Measurements from ENCODE around the gene FAM210A.
"Not testable (repeated sequence)": the region's sequence is repeated elsewhere in the genome, so short reads cannot be mapped to it uniquely, and the experiment has no call there.

FAM210A gene

DNA sequence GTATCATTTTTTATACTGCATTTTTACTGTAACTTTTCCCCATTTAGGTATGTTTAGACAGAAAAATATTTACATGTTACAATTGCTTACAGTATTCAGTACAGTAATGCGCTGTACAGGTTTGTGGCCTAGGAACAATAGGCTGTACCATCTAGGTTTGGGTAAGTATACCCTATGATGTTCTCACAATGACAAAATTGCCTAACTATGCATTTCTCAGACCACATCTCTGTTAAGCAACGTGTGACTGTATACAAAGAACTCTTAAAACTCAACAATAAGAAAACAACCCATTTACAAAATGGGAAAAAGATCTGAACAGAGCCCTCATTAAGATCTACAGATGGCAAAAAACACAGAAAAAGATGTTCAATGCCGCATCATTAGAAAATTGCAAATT is 29.4 kb downstream of the FAM210A start:
- no peak for DNase-seq

DNA sequence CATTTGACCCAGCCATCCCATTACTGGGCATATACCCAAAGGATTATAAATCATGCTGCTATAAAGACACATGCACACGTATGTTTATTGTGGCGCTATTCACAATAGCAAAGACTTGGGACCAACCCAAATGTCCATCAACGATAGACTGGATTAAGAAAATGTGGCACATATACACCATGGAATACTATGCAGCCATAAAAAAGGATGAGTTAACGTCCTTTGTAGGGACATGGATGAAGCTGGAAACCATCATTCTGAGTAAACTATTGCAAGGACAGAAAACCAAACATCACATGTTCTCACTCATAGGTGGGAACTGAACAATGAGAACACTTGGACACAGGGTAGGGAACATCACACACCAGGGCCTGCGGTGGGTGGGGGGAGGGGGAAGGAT is 31.0 kb downstream of the FAM210A start:
- DNase-seq: not testable (repeated sequence)

DNA sequence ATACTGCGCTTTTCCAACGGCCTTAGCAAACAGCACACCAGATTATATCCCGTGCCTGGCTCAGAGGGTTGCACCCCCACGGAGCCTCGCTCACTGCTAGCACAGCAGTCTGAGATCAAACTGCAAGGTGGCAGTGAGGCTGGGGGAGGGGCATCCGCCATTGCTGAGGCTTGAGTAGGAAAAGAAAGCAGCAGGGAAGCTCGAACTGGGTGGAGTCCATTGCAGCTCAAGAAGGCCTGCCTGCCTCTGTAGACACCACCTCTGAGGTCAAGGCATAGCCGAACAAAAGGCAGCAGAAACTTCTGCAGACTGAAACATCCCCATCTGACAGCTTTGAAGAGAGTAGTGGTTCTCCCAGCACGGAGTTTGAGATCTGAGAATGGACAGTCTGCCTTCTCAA is 36.3 kb downstream of the FAM210A start:
- DNase-seq: not testable (repeated sequence)

DNA sequence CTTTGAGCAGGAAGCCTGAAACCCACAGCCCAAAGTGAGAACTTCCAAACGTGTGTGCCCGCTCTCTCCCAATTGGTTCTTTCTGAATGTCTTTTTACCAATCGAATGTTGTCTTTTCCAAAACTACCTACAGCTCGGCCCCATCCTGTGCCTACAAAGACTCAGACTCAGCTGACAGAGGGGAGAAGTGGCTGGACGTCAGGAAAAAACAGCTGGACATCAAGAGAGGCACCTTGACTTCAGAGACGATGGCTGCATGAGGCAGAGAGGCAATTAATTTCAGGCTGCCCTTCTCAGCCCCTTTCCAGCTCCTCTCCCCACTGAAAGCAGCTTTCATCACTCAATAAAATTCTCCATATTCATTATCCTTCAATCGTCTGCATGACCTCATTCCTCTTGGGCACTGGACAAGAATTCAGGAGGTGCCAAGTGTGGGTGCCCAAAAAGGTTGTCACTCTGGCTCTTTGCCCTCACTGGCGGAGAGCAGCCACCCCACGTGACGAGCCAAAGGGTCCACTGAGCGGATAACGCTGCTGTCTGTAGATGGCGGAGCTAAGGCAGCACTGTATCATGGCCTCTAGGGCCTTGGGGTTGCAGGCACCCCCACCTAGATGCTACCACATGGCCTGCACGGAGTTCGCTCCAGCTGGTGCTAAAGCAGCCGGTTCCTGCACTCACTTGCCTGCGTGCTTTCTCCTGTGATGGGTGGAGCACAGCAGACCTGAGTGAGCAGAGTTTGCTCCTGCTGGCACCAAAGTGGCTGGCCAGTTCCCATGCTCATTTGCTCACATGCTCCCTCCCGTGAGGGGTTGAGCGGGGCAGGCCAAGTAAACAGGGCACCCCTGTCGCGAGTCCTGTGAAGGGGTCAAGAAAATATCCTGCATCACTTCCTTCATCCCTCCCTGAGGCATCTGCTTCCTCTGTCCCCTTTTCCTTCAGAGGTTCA is 37.9 kb downstream of the FAM210A start:
- no peak for DNase-seq

DNA sequence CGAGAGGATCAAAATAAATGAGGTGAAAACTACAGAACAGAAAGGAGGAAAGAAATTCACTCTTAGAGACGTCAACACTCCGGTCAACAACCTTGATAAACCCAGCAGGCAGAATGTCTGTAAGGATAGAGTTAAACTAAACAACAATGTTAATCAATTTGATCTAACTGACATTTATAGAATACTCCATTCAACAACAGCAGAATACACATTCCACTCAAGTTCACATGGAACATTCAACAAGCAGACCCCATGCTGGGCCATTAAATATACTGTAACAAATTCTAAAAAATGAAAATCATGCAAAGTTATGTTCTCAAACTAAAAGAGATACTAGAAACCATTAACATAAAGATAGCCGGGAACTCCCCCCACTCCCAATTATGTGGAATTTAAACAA is 41.8 kb downstream of the FAM210A start:
- no peak for DNase-seq

DNA sequence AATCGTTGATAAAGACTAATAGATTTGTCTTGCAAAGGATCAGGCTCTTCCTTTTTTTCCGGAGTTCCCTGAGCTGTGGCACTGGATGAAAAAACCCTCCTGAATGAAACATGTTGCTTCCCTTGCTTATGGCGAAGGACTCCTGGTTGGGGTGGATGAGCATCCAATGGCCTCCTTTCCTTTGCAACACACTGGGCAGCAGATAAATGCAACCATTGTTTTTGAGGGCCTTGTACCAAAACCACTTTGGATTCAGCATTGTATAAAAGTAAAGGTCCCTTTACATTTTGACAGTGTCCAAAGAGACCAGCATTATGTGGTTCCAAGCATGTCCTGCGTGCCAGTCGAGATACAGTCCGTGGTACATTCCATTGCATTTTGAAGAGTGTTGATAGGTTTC is 44.7 kb downstream of the FAM210A start:
- no peak for DNase-seq

DNA sequence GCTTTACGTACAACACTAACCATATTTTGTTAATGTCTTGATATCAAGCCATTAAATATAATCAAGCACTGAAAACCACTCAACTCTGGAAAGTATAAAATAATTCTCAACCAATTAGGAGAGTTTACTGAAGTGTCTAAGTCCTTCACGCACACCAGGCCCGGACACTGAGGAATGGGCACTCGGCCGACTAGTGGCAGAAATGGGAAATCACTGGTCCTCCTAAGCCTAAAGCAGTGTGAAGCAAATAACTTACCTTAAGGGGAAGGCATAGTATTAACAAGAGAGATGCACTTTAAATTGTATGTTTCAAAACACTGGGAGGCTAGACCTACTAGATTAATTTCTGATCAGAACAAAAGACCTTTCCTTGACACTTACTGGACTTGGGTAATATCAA is 45.7 kb downstream of the FAM210A start:
- no peak for DNase-seq

DNA sequence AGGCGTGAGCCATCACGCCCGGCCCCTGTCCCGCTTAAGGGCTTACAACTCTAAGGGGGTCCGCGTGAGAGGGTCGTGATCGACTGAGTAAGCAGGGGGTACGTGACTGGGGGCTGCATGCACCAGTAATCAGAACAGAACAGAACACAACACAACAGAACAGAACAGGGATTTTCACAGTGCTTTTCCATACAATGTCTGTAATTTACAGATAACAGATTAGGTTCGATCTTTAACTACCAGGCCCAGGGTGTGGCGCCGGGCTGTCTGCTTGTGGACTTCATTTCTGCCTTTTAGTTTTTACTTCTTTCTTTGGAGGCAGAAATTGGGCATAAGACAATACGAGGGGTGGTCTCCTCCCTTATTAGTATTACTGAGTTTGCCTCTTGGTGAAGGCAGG is 49.0 kb downstream of the FAM210A start:
- not testable (repeated sequence) for DNase-seq

DNA sequence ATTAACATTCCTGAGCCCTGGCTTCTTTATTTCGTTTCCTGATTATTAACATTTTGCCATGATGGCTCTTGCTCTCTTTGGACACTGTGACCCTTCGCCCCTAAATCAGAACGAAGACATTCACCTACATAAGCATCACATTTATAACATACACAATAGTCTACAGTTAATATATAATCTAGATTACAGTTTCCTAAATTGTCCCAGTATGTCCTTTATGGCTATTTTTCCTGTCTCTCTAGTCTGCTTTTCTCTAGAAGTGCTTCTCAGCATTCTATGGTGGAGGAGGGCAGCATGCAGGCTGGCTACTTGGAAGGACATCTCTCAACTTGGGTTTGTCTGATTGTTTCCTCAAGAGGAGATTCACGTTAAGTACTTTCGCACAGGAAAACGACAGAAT is 49.9 kb downstream of the FAM210A start:
- DNase-seq: no peak

DNA sequence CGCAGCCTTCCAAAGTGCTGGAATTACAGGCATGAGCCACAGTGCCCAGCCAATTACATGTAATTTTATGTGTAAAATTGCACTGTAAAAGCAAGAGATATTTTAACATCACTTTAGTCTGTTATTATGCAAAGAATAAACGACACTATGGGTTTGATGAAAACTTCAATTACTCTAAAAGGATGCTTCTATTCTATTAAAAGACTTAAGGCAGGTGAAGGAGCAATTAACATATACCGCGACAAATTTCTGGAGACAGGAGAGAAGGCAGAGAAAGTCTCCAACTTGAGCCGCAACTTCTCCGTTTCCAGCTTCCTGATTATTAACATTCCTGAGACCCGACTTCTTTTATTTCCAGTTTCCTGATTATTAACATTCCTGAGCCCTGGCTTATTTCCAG is 53.7 kb downstream of the FAM210A start:
- no peak for DNase-seq

DNA sequence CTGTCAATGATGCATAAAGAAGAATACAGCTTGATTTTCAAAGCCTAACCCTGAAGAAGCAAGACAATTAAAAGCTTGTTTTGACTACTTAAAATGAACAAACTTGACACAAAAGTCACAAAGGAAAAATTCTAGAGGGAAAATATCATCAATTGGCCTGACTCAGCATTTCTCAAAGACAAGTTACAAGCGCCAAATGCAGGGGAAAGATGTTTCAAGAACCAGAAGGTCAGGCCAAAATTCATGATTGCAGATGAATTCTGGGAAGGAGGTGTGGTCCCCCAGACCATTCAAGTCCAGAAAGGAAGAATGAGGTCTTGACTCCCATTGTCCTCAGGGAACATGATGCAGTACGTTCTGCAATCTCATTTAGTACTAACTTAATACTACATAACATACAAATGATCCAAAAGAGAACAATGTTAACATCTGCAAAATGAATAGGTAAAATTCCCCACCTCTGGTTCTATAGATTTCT is 64.5 kb downstream of the FAM210A start:
- no peak for DNase-seq

DNA sequence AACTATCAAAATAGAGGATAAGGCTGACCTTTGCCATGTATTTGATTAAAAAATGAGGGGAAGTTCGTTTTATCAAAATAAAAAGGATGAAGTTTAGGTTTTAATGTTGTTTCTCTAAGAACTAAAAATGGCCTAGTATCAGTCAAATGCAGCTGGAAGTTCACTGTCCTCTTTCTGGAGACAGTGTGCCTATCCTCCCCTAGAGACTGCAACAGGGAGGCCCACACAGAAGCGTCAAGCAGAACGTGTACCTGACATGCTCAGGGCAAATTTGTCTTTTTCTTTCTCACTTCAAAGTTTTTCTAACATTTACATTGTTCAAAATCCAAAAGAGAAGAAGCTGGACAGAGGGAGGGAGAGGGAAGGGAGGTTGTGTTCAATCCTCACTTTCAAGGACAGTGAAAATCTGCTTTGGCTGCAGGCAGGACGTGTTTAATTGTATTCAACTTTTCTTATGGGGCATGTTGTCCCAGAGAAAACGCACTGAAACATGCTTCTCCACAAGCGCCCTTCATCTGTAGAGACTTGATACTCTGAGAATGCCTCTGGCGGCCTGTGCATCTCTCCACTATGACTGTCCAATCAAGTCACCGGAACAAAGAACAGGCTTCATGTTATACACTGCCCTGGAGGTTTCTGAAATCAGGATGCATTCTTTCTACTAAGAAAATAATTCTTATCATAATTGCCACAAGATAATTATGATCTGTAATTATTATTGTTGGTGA is 65.1 kb downstream of the FAM210A start:
- no peak for DNase-seq

DNA sequence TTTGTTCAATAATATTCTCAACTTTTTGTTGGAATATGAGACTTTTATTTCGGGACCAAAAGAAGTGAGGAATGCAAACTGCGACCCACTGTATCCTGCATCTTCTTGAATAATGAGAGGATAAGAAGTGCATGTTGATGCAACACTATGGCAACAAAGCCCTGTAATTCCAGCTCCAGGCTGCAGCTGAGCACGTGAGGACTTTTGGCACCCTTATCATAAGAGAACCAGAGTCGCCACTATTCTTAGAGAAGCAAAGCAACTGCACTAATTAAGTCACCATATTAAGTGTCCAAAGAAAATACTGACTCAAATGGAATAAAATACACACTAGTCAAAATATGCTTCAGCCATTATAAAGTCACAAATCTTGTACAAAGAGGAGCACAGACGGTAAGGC is 65.8 kb downstream of the FAM210A start:
- no peak for DNase-seq

DNA sequence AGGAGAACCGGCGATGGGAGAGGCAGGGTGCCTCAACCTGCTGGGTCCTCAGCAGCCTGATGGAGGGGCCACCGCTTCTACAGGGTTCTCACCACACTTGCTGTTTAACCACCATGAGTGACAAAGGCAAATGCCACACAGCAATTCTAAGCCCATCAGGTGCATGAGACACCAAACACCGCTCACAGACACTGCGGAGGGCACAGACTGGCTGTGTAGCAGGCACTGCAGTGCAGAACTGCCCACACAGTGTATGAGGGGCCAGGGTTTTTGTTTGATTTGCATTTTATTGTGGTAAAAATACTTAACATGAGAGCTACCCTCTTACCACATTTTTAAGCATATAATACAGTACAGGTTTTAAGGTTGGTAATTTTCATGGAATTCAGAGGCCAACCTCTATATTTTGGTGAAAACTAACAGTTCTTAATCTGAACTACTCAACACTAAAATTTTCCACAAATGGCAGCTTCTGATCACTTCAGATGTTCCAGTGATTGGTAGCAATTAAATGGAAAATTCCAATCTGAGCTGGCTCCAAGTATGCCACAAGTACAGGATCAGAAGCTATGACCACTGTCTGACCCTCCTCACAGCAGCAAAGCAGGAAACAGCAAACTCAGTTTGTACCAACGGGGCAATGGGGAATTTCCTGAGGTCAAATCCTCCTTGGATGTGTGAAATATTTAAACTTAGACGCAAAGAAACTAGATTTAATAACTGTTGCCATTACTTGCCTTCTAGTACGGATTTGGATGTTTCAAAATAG is 67.7 kb downstream of the FAM210A start:
- DNase-seq: no peak

DNA sequence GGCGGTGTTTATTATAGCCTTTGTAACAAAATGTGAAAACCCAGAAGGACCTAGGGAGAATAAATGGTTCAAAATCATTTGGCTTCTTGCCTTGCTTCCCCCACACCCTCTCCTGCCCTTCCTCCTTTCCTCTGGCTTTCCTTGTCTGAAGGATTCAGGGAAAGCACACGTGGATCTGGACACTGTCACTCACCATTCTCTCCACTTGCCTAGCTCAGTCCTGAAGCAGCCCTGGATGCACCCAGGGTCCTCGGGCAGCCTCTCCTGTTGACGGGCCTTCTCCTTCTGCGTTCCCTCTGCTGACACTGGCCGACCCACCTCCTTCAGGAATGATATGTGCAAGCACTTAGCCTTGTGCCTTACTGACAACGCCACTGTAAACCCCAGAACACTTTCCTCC is 68.4 kb downstream of the FAM210A start:
- DNase-seq: no peak

DNA sequence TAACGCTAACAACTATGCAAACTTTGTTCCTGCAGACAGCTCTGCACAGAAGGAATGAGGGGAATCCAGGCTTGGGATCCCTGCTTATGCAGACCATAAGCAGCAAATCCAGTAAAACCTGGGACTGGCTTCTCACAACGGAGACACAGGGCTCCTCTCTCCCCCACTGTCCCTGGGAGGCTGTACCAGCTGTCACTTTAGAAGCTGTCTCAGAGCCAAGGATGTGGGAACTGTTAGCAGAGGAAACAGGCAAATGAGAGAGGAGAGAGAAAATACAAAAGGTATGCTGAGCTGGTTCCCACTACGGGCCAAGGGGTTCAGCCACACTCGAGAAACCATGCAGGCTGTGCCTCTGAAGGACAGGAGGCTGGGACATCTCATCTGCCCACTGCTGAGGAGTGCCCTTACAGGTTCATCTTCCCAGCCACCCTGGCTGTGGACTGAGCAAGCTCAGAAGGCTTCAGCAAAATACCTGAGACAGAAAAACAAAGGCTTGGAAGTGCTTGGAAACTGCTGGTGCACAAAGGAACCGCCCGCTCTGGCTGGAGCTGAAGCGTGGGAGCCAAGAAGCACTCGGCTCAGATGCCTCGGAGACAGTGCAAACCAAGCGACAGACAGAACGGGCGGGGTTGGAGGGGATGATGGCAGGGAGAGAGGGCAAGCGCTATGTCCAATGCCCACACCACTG is 72.5 kb downstream of the FAM210A start:
- no peak for DNase-seq

DNA sequence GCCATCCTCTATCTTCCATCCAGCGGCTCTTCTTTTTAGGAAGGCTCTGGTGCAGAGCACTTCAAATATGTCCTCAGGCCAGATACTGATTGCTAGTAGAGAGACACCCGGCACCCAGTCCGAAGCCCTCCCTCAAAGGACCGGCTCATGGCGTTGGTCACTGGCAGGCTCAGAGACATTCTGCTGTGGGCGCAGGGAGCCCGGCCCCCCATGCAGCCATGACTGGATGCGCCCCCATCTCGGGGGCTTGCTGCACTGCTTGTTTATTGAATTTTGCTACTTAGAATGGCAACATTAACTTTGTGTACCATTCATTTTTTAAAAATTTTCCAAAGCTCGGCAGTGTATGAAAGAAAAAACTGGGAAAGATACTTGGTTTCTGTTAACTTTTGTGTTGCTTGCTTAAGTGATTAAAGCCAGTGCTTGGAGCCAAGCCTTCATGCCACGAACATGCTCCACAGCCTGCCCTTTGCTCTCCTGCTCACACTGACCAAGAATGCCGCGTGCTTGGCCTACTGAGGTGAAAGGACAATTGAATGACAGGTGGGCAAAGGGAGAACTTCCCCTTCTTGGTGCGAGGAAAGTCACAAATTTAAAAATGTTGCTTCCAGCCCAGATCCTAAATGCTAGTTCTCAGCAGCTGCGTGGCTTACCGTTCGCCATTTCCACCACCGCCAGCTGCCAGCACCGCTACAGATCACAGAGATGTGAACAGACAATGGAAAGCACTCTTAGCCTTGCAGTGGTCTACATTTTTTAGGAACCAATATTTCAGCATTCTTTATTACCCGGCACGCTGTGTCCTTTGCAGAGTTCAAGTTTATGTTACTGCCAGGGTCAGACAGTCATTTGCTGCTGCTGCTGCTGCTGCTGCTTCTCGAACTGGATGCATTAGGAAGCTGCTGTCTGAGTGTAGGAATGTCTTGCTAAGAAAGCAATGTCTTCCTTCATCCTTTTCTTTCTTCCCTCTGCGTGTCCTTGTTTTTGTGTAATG is 76.7 kb downstream of the FAM210A start:
- no peak for DNase-seq

DNA sequence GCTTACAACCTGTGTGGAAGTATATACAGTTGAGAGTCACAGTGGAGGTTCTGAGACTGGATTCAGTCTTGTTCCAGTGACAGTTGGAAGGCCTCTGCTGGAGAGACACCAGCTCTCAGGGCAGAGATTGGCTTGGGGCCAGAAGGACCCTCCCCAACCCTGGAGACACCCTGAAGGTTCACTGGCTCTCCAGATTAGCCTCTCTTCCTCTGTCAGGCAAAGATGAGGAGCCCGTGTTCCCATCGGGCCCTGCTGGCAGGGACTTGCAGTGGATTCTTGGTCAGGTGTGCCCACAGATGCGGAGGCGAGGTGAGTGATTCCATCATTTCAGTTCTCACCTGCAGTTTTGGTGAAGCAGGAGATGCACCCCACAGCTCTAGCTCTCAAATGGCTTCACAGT is 78.6 kb downstream of the FAM210A start:
- no peak for DNase-seq

DNA sequence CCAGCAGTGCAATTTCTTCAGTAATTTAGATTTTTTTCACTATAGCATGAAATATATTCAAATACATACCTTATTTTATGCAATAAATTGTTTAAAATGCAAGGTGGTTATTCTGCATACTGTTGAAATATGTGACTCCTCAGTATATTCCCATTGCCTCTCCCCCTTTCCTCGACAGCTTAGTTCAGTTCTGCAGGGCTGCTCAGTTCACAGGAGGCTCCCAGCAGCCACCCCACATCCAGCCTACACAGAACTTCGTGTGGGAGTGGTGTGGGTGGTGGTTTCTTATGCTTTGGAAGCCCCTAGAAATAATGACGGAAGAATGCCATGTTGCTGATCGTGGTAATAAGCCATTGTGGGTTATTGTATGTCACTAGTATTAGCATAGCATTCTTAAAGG is 79.7 kb downstream of the FAM210A start:
- DNase-seq: no peak

DNA sequence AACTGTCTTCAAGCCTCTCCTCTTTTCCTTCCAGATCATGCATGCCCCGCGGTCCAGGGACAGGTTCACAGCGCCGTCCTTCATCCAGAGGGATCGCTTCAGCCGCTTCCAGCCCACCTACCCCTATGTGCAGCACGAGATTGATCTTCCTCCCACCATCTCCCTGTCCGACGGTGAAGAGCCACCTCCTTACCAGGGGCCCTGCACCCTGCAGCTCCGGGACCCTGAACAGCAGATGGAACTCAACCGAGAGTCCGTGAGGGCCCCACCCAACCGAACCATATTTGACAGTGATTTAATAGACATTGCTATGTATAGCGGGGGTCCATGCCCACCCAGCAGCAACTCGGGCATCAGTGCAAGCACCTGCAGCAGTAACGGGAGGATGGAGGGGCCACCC is 81.3 kb downstream of the FAM210A start:
- DNase-seq: no peak

DNA sequence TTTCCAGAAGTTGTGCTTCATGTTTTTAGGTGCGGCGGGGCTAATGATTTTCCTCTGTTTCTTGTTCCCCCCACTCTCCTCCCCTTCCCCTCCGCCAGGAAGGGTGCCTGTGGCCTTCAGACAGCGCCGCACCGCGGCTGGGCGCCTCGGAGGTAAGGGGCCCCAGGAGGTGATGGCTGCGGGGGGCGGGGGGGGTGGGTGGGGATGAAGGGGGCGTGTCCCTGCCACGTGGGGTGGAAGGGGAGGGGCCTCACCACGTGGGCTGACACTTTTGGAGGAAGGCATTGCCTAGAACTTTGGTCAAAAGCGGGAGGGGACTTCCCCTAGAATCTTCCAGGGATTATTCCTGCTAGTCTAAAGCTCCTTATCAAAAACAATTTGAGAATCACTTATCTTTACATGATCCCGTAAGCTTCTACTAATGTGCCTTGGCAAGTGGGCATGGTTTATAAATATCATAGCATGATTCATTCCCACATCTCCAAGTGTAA is 83.1 kb downstream of the FAM210A start:
- no peak for DNase-seq
